GM19455 (cell line): Measurements from ENCODE around the gene CENPM.

Experiments used
- ATAC-seq: cut with Tn5 transposase; IDR thresholded peaks from one replicate; pipeline ENCODE4 v1.9.1; 2021; ENCODE audit not compliant: unreplicated experiment

Gene CENPM

DNA sequence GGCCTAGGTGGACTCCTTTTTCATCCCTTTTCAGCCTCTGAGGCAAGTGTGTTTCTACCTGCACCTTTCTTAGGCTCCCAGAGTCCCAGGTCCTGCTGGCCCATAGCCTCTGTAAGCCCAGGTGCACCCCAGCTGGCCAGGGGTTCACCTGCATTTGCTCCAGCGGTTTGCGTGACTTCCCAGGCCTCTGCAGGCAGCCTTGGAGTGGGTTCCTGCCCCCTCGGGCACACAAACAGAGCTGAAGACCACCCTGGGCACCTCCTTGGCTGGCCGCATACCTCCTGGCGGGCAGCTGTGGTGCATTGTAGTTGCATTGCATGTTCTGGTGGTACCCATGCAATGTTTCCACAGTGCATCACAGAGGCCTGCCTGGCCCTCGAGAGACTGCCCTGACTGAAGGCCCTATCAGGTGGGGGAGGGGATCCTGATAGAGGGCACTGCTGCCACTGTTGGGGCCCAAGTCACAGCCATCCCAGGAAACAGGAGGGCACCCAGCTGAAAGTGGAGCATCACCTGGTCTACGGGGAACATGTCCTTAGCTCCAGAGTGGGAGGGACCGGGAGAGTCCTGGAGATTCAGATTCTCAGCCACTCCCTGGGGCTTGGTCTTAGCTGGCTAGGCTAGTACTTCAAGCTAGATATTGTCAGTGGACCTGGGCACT is 46.2 kb downstream of the CENPM start:
- no peak for ATAC-seq

- no peak for ATAC-seq
Observed at GRCh38 chr22:41899992-41900651, 46.8 kb downstream of the CENPM start.

DNA sequence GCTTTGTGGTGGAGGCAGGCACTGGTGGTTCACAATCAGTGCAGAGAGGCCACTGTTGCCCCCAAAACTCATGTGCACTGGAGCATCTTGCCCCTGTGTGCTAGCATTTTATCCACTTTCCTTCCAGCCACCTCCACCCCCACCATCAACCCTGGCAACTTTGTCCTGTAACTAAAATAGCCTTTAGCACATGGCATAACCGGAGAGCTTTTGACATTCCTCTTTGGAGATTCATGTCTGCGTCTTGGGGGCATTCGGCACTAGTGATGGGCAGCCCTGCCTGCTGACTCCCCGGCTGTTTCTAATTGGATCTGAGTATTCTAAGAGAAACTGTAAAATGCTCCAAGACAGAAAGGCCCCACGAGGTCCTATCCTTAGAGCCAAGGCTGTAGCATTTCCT is 47.8 kb downstream of the CENPM start:
- ATAC-seq = no peak

DNA sequence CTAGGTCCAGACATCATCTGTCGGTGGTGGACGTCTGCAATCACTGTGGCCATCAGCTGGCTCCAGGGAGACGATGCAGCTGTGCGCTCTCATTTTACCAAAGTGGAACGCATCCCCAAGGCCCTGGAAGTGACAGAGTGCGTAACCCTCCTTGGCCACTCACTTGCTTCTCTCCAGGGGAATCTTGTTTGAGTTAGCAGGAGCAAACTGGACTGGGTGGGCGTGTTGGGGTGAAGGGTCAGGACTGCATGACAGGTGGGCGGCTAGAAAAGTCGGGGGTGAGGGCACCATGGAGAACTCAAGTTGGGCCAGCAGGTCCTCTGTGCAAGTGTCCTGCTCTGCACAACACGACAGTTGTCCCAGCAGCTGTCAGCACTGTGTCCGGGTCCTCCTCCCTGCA is 48.3 kb downstream of the CENPM start:
- no peak for ATAC-seq

DNA sequence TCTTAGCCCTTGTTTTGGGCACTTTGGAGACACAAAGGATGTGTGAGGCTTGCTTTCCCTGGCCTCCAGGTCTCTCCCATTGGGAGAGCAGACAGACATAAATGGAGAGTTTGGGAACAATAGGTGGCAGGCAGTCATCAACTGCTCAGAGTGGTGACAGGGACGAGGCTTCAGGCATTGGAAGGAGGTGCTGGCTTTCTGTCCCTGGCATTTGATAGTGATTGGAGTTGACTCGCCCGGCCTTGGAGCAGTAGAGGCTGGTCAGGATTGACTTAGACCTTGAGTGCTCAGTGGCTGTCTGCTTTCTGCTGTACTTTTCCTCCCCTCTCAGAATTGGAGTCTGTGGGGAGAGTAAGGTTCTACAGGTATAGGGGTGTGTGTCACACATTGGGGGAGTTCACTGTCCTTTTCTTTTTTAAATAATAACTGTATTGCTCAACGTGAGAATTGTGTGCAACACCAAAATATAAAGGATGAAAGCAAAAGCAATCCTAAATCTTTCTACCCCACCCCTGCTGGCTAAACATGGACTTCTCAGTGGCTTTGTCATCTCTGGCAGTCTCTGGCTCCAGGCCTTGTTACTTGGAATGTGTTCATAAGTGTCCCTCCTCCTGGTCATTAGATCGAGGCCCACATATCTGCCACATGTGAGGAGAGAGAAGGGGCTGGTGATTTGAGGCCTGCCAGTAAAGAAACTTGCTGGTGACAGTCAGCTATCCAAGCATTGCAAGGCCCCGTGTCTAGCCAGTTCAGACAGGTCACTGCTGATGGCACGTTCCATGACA is 53.2 kb downstream of the CENPM start:
- no peak for ATAC-seq

- ATAC-seq = no peak
Observed at GRCh38 chr22:41892721-41893120, 54.2 kb downstream of the CENPM start.

DNA sequence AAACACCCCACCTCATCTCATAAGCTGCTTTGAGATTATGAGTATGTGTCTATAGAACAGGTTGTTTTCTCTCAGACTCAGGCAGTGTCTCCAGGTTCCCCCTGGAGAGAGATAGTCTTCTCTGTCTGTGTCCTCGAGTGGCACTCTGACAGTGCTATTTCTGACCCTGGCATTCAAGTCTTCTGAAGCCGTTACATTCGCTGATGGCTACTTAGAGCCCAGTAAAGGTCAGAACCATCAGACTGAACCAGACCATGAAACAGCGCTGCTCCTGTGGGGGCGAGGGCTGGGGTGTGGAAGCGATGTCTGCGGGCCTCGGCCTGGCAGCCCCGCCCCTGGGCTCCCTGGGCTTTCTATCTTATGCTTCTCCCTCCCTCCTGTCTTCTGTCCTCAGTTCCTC is 55.5 kb downstream of the CENPM start:
- ATAC-seq = no peak
